Measurements from ENCODE around the gene PCED1B. TPM values are rescaled to one million over a fixed set of nuclear protein-coding genes. Genes with fewer than 3 reads are reported as not detected.

The PCED1B gene
- total RNA-seq, 2 donors from 2014 or later: 2.3 to 14.2 TPM

- no peak for DNase-seq
- H3K36me3 ChIP-seq (replicated peaks in 1 of 2; ENCODE audit: insufficient read depth in 1 of 2, low read depth in 2 of 2): no peaks in the 10 kb centered on the region
- ATAC-seq: no peak
- intact Hi-C loops (cut with DNase I): no loop called here
- no peak overlapping the region for H3K4me3 ChIP-seq
- H3K27me3 ChIP-seq: no peaks in the 10 kb centered on the region
- H3K27ac ChIP-seq: no peak overlapping the region
- H3K9me3 ChIP-seq: no peaks in the 10 kb centered on the region
- TF ChIP-seq POLR2A (IDR thresholded peaks at IDR 0.05): no peak
- peaks cover 8% of the 10 kb centered on the region for H3K4me1 ChIP-seq
- 95 to 97% methylated on average over 6 of the region's 6 CpGs for WGBS, 2 donors
Measured at GRCh38 chr12:47209014-47209413, 129.6 kb downstream of the PCED1B start.

- 87 to 94% methylated on average over 4 of the region's 4 CpGs for WGBS, 2 donors
- DNase-seq: no peak
- intact Hi-C loops (cut with DNase I): no loop called here
Measured at GRCh38 chr12:47210776-47211175, 131.4 kb downstream of the PCED1B start.

GRCh38 chr12:47212701-47213039, 133.2 kb downstream of the PCED1B start:
- intact Hi-C loops (cut with DNase I): no loop called here
- ATAC-seq: no peak
- no peaks in the 10 kb centered on the region for H3K36me3 ChIP-seq (replicated peaks in 1 of 2; ENCODE audit: insufficient read depth in 1 of 2, low read depth in 2 of 2)
- no peak overlapping the region for H3K27ac ChIP-seq
- no peaks in the 10 kb centered on the region for H3K27me3 ChIP-seq
- TF ChIP-seq POLR2A (IDR thresholded peaks at IDR 0.05): no peak
- no peak for TF ChIP-seq CTCF (IDR thresholded peaks at IDR 0.05)
- no peak overlapping the region for H3K4me3 ChIP-seq
- peaks cover 3% of the 10 kb centered on the region for H3K4me1 ChIP-seq
- no peaks in the 10 kb centered on the region for H3K9me3 ChIP-seq
- DNase-seq: no peak

More at GRCh38 chr12:47210776-47211175, 131.4 kb downstream of the PCED1B start:
- no peaks in the 10 kb centered on the region for H3K9me3 ChIP-seq
- ATAC-seq: no peak
- H3K4me3 ChIP-seq: no peak overlapping the region
- H3K27ac ChIP-seq: no peak overlapping the region
- TF ChIP-seq POLR2A (IDR thresholded peaks at IDR 0.05) (no peak), CTCF (IDR thresholded peaks at IDR 0.05) (no peak)
- H3K4me1 ChIP-seq: peaks cover 8% of the 10 kb centered on the region
- H3K27me3 ChIP-seq: no peaks in the 10 kb centered on the region
- H3K36me3 ChIP-seq (replicated peaks in 1 of 2; ENCODE audit: insufficient read depth in 1 of 2, low read depth in 2 of 2): no peaks in the 10 kb centered on the region

- no peak for TF ChIP-seq CTCF (IDR thresholded peaks at IDR 0.05)
- no peak for TF ChIP-seq POLR2A (IDR thresholded peaks at IDR 0.05)
- Histone ChIP-seq H3K36me3 (replicated peaks in 1 of 2; ENCODE audit: insufficient read depth in 1 of 2, low read depth in 2 of 2) (no peaks in the 10 kb centered on the region), H3K4me1 (no peaks in the 10 kb centered on the region), H3K27me3 (no peaks in the 10 kb centered on the region), H3K4me3 (no peak overlapping the region), H3K9me3 (no peaks in the 10 kb centered on the region), H3K27ac (no peak overlapping the region)
- ATAC-seq: no peak
- 84 to 89% methylated on average over 3 of the region's 3 CpGs for WGBS, 2 donors
- intact Hi-C loops (cut with DNase I): no loop called here
- DNase-seq: no peak
Measured at GRCh38 chr12:47213396-47213795, 134.0 kb downstream of the PCED1B start.

- 51 to 62% methylated on average over 3 of the region's 3 CpGs for WGBS, 2 donors
- DNase-seq: no peak
- Histone ChIP-seq H3K27me3 (no peaks in the 10 kb centered on the region), H3K9me3 (no peaks in the 10 kb centered on the region), H3K4me1 (no peaks in the 10 kb centered on the region), H3K27ac (no peak overlapping the region), H3K36me3 (replicated peaks in 1 of 2; ENCODE audit: insufficient read depth in 1 of 2, low read depth in 2 of 2) (no peaks in the 10 kb centered on the region), H3K4me3 (no peak overlapping the region)
- no peak for ATAC-seq
- TF ChIP-seq POLR2A (IDR thresholded peaks at IDR 0.05) (no peak), CTCF (IDR thresholded peaks at IDR 0.05) (no peak)
- intact Hi-C loops (cut with DNase I): no loop called here
Measured at GRCh38 chr12:47214001-47214619, 134.7 kb downstream of the PCED1B start.
